IMR-90 (cell line): ENCODE data around the gene DNAJC12.

Source experiments
- CEBPB ChIP-seq: IDR thresholded peaks from 2 replicates; pipeline ENCODE4 v1.6.1; 2012; ENCODE audit warnings: low read depth, low read length, improper control_type of control experiment
- RAD21 ChIP-seq: IDR thresholded peaks from 2 replicates; pipeline ENCODE4 v1.6.1; 2012; ENCODE audit warnings: low read length, improper control_type of control experiment
- TF ChIP-seq, protein P1 (sequence below): conservative IDR thresholded peaks from 2 replicates; pipeline ENCODE4 v1.5.1; 2012; ENCODE audit warnings: mild to moderate bottlenecking, low read depth, low read length, improper control_type of control experiment

GRCh38 chr10:67782530-67782929, 55.5 kb downstream of the DNAJC12 start:
- no peak for TF ChIP-seq CEBPB
- TF ChIP-seq RAD21: no peak
- TF ChIP-seq, protein P1, sequence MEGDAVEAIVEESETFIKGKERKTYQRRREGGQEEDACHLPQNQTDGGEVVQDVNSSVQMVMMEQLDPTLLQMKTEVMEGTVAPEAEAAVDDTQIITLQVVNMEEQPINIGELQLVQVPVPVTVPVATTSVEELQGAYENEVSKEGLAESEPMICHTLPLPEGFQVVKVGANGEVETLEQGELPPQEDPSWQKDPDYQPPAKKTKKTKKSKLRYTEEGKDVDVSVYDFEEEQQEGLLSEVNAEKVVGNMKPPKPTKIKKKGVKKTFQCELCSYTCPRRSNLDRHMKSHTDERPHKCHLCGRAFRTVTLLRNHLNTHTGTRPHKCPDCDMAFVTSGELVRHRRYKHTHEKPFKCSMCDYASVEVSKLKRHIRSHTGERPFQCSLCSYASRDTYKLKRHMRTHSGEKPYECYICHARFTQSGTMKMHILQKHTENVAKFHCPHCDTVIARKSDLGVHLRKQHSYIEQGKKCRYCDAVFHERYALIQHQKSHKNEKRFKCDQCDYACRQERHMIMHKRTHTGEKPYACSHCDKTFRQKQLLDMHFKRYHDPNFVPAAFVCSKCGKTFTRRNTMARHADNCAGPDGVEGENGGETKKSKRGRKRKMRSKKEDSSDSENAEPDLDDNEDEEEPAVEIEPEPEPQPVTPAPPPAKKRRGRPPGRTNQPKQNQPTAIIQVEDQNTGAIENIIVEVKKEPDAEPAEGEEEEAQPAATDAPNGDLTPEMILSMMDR: no peak
